Neural cell (in vitro differentiated cells): Measurements from ENCODE around the gene SPECC1.

ENCODE experiments used
- POLR2AphosphoS5 ChIP-seq: IDR thresholded peaks from 2 replicates; pipeline ENCODE4 v1.6.1; 2012
- TF ChIP-seq, protein P1 (sequence below): IDR thresholded peaks from 2 replicates; pipeline ENCODE4 v1.6.1; 2012; ENCODE audit warnings: borderline replicate concordance

DNA sequence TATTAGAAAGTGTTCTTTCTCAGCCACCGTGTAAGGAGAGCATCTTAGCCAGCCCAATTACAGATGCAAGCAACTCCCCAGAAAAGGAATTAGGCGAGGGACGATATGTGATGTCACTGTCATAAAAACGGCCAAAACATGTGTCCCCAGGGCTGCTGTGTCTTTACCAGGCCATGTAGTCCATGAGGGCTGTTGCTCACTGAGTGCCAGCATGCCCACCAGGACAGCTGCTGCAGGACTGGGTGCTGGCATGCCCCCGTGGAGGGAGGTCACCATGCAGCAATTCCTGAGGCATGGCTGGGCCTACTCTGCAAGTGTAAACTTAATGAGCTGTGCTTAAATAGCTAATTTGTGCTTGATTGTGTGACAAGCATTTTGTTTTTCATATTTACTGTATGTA lies 301.3 kb downstream of the SPECC1 start:
- TF ChIP-seq, protein P1, sequence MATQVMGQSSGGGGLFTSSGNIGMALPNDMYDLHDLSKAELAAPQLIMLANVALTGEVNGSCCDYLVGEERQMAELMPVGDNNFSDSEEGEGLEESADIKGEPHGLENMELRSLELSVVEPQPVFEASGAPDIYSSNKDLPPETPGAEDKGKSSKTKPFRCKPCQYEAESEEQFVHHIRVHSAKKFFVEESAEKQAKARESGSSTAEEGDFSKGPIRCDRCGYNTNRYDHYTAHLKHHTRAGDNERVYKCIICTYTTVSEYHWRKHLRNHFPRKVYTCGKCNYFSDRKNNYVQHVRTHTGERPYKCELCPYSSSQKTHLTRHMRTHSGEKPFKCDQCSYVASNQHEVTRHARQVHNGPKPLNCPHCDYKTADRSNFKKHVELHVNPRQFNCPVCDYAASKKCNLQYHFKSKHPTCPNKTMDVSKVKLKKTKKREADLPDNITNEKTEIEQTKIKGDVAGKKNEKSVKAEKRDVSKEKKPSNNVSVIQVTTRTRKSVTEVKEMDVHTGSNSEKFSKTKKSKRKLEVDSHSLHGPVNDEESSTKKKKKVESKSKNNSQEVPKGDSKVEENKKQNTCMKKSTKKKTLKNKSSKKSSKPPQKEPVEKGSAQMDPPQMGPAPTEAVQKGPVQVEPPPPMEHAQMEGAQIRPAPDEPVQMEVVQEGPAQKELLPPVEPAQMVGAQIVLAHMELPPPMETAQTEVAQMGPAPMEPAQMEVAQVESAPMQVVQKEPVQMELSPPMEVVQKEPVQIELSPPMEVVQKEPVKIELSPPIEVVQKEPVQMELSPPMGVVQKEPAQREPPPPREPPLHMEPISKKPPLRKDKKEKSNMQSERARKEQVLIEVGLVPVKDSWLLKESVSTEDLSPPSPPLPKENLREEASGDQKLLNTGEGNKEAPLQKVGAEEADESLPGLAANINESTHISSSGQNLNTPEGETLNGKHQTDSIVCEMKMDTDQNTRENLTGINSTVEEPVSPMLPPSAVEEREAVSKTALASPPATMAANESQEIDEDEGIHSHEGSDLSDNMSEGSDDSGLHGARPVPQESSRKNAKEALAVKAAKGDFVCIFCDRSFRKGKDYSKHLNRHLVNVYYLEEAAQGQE, result no peak
- no peak for TF ChIP-seq POLR2AphosphoS5
